Activated CD4-positive, alpha-beta T cell treated with anti-CD3 and anti-CD28 coated beads, Interleukin-2, amount 10 ng/mL, durations not matched to agents 7 days and 5 days (primary cell): ENCODE measurements around the gene SMIM45.

Experiments used
- CTCF ChIA-PET: fragments of 350-600 bp; sonication (Branson Sonifier 250); formaldehyde crosslinking; loops from one replicate; lab custom pipeline; 2021; ENCODE audit warnings: antibody characterized with exemption; lab: Charles Lee
- POLR2A ChIA-PET: fragments of 350-600 bp; sonication (Branson Sonifier 250); formaldehyde crosslinking; loops from one replicate; lab custom pipeline; 2021; ENCODE audit warnings: antibody characterized with exemption; lab: Charles Lee
- DNase-seq: peaks from one replicate; pipeline ENCODE4 v3.0.0-alpha.2; 2020
- H3K27ac Mint-ChIP-seq: one replicate; pipeline ENCODE4 v1.8.0; 2021; ENCODE audit warnings: mild to moderate bottlenecking, moderate library complexity, mixed read lengths
- H3K27me3 Mint-ChIP-seq: one replicate; pipeline ENCODE4 v1.8.0; 2021; ENCODE audit warnings: mixed read lengths
- H3K36me3 Mint-ChIP-seq: one replicate; pipeline ENCODE4 v1.8.0; 2021; ENCODE audit warnings: low read depth, mixed read lengths
- H3K4me1 Mint-ChIP-seq: one replicate; pipeline ENCODE4 v1.8.0; 2021; ENCODE audit warnings: mixed read lengths
- H3K4me3 Mint-ChIP-seq: one replicate; pipeline ENCODE4 v1.8.0; 2021; ENCODE audit warnings: mild to moderate bottlenecking, moderate library complexity, mixed read lengths
- H3K9me3 Mint-ChIP-seq: one replicate; pipeline ENCODE4 v1.8.0; 2021; ENCODE audit warnings: mixed read lengths

Gene SMIM45

GRCh38 chr22:41917903-41918791 lies 33.8 kb upstream of the SMIM45 start:
- ChIA-PET CTCF (interaction anchor here (0.5 to 3.0 kb wide), 5 partner anchors 8 to 78 kb away, joined by 3 to 15 read pairs (median 6); partner anchors contain the start of gene TNFRSF13C), POLR2A (no interaction called here)
- peak overlapping the region; percentile 30 for H3K4me3 Mint-ChIP-seq
- peak overlapping the region; percentile 31 for H3K27ac Mint-ChIP-seq
- no peaks in the 10 kb centered on the region for H3K9me3 Mint-ChIP-seq
- H3K4me1 Mint-ChIP-seq, result peaks cover 22% of the 10 kb centered on the region
- peaks cover 38% of the 10 kb centered on the region for H3K27me3 Mint-ChIP-seq
- H3K36me3 Mint-ChIP-seq, result no peaks in the 10 kb centered on the region
- DNase-seq, result no peak

- Mint-ChIP-seq H3K9me3 (no peaks in the 10 kb centered on the region), H3K27me3 (peaks cover 35% of the 10 kb centered on the region), H3K4me1 (peaks cover 21% of the 10 kb centered on the region), H3K4me3 (peak overlapping the region; percentile 34), H3K27ac (no peak overlapping the region), H3K36me3 (no peaks in the 10 kb centered on the region)
- CTCF ChIA-PET, result interaction anchor here (0.6 to 2.2 kb wide), 3 partner anchors 9 to 828 kb away, joined by 3 to 6 read pairs (median 3); no protein-coding TSS in a partner anchor
- DNase-seq, result peak; percentile 28
- POLR2A ChIA-PET, result no interaction called here
These were observed 32.4 kb upstream of the SMIM45 start for GRCh38 chr22:41919357-41920224.

GRCh38 chr22:41920271-41920976 lies 31.5 kb upstream of the SMIM45 start:
- no peak overlapping the region for H3K4me3 Mint-ChIP-seq
- ChIA-PET POLR2A (no interaction called here), CTCF (interaction anchor here (0.9 kb wide), 1 partner anchor 15 kb away, joined by 3 read pairs; no protein-coding TSS in a partner anchor)
- DNase-seq, result no peak
- no peak overlapping the region for H3K27ac Mint-ChIP-seq
- H3K4me1 Mint-ChIP-seq, result peaks cover 23% of the 10 kb centered on the region
- H3K27me3 Mint-ChIP-seq, result peaks cover 36% of the 10 kb centered on the region
- no peaks in the 10 kb centered on the region for H3K9me3 Mint-ChIP-seq
- no peaks in the 10 kb centered on the region for H3K36me3 Mint-ChIP-seq

- peaks cover 24% of the 10 kb centered on the region for H3K4me1 Mint-ChIP-seq
- no peaks in the 10 kb centered on the region for H3K9me3 Mint-ChIP-seq
- DNase-seq, result no peak
- peaks cover 27% of the 10 kb centered on the region for H3K27me3 Mint-ChIP-seq
- H3K27ac Mint-ChIP-seq, result no peak overlapping the region
- ChIA-PET CTCF (interaction anchor here (2.1 kb wide), 1 partner anchor 19 kb away, joined by 9 read pairs; no protein-coding TSS in a partner anchor), POLR2A (interaction anchor here (0.6 kb wide), 1 partner anchor 256 kb away, joined by 3 read pairs; no protein-coding TSS in a partner anchor)
- no peaks in the 10 kb centered on the region for H3K36me3 Mint-ChIP-seq
- H3K4me3 Mint-ChIP-seq, result no peak overlapping the region
These were observed 29.6 kb upstream of the SMIM45 start for GRCh38 chr22:41922328-41922727.

GRCh38 chr22:41922940-41923594 lies 28.9 kb upstream of the SMIM45 start:
- Mint-ChIP-seq H3K27me3 (peaks cover 31% of the 10 kb centered on the region), H3K36me3 (no peaks in the 10 kb centered on the region), H3K4me1 (peaks cover 21% of the 10 kb centered on the region), H3K4me3 (no peak overlapping the region), H3K27ac (no peak overlapping the region), H3K9me3 (no peaks in the 10 kb centered on the region)
- ChIA-PET CTCF (interaction anchor here (1.3 to 2.1 kb wide), 3 partner anchors 18 to 177 kb away, joined by 3 to 9 read pairs (median 6); no protein-coding TSS in a partner anchor), POLR2A (no interaction called here)
- DNase-seq, result no peak

- Mint-ChIP-seq H3K27me3 (peaks cover 28% of the 10 kb centered on the region), H3K9me3 (no peaks in the 10 kb centered on the region), H3K27ac (no peak overlapping the region), H3K4me3 (no peak overlapping the region), H3K36me3 (no peaks in the 10 kb centered on the region), H3K4me1 (peaks cover 17% of the 10 kb centered on the region)
- no peak for DNase-seq
- POLR2A ChIA-PET, result interaction anchor here (0.6 kb wide), 1 partner anchor 90 kb away, joined by 4 read pairs; no protein-coding TSS in a partner anchor
- CTCF ChIA-PET, result interaction anchor here (0.5 to 2.4 kb wide), 6 partner anchors 14 to 716 kb away, joined by 3 to 19 read pairs (median 5); no protein-coding TSS in a partner anchor
These were observed 28.2 kb upstream of the SMIM45 start for GRCh38 chr22:41923595-41924276.

GRCh38 chr22:41925783-41926460 lies 26.0 kb upstream of the SMIM45 start:
- POLR2A ChIA-PET, result no interaction called here
- Mint-ChIP-seq H3K27me3 (peaks cover 24% of the 10 kb centered on the region), H3K9me3 (no peaks in the 10 kb centered on the region), H3K4me1 (peaks cover 11% of the 10 kb centered on the region), H3K27ac (no peak overlapping the region), H3K36me3 (no peaks in the 10 kb centered on the region), H3K4me3 (peak overlapping the region; percentile 53)
- DNase-seq, result peak; percentile 75
- CTCF ChIA-PET, result interaction anchor here (0.5 to 2.4 kb wide), 27 partner anchors 9 to 411 kb away, joined by 3 to 19 read pairs (median 4); partner anchors contain the start of genes CENPM, NDUFA6 and SHISA8

GRCh38 chr22:41927813-41928212 lies 24.1 kb upstream of the SMIM45 start:
- peak overlapping the region; percentile 78 for H3K27ac Mint-ChIP-seq
- H3K27me3 Mint-ChIP-seq, result peaks cover 24% of the 10 kb centered on the region
- ChIA-PET POLR2A (no interaction called here), CTCF (interaction anchor here (1.9 kb wide), 1 partner anchor 9 kb away, joined by 6 read pairs; no protein-coding TSS in a partner anchor)
- H3K4me3 Mint-ChIP-seq, result no peak overlapping the region
- peaks cover 10% of the 10 kb centered on the region for H3K4me1 Mint-ChIP-seq
- H3K9me3 Mint-ChIP-seq, result no peaks in the 10 kb centered on the region
- H3K36me3 Mint-ChIP-seq, result no peaks in the 10 kb centered on the region
- DNase-seq, result no peak

GRCh38 chr22:41928593-41929417 lies 23.1 kb upstream of the SMIM45 start:
- DNase-seq, result no peak
- no peaks in the 10 kb centered on the region for H3K36me3 Mint-ChIP-seq
- H3K27ac Mint-ChIP-seq, result no peak overlapping the region
- H3K4me3 Mint-ChIP-seq, result no peak overlapping the region
- ChIA-PET POLR2A (no interaction called here), CTCF (interaction anchor here (1.1 to 1.9 kb wide), 2 partner anchors 10 to 12 kb away, joined by 3 to 6 read pairs; no protein-coding TSS in a partner anchor)
- H3K27me3 Mint-ChIP-seq, result peaks cover 24% of the 10 kb centered on the region
- H3K9me3 Mint-ChIP-seq, result no peaks in the 10 kb centered on the region
- peaks cover 10% of the 10 kb centered on the region for H3K4me1 Mint-ChIP-seq

GRCh38 chr22:41929418-41929810 lies 22.5 kb upstream of the SMIM45 start:
- Mint-ChIP-seq H3K9me3 (no peaks in the 10 kb centered on the region), H3K4me1 (peaks cover 10% of the 10 kb centered on the region), H3K36me3 (no peaks in the 10 kb centered on the region), H3K27me3 (peaks cover 24% of the 10 kb centered on the region), H3K4me3 (no peak overlapping the region), H3K27ac (no peak overlapping the region)
- ChIA-PET CTCF (interaction anchor here (0.7 to 1.1 kb wide), 2 partner anchors 11 to 90 kb away, joined by 3 to 5 read pairs; no protein-coding TSS in a partner anchor), POLR2A (no interaction called here)
- no peak for DNase-seq
